ENCODE measurements around the gene CNTN3. TPM values are rescaled to one million over a fixed set of nuclear protein-coding genes. Genes with fewer than 3 reads are reported as not detected.

The CNTN3 gene
- total and polyA plus RNA-seq, 2 of the 13 experiments (the other 11 are each of a cell fraction or from before 2014, with no cell fraction given): not detected

DNA sequence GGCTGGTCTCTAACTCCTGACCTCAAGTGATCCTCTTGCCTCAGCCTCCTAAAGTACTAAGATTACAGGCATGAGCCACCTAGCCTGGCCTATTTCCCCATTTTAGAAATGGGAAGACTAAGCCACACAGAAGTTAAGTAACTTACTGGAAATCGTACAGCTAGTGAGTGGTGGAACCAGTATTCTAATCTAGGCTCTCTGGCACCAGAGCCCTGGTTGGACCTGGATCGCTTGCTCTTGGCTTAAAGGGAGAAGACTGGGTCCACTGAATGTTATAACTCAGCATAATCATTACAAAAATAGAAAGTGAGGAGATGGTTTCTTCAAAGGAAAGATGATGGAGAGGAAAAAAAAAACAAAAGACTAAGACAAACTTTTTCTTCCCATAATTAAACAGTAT is 37.4 kb upstream of the CNTN3 start:
- POLR2A ChIA-PET: no interaction called here
- H3K79me2 ChIP-seq (ENCODE audit: insufficient read depth, low read length): no peaks in the 10 kb centered on the region
- H4K20me1 ChIP-seq (ENCODE audit: insufficient read depth, low read length): no peaks in the 10 kb centered on the region
- H3K4me2 ChIP-seq (ENCODE audit: low read depth, low read length): no peak overlapping the region
- FAIRE-seq: no peak
- no peak overlapping the region for H3K4me3 ChIP-seq (replicated peaks in 1 of 3; ENCODE audit: insufficient read depth in 1 of 3, low read depth in 2 of 3, low read length in 3 of 3)
- no peaks in the 10 kb centered on the region for H3K9me3 ChIP-seq (ENCODE audit: low read length)
- no peak for DNase-seq (ENCODE audit: low spot score)
- H3K27me3 ChIP-seq (ENCODE audit: control insufficient read depth in 1 of 2, insufficient read depth in 2 of 2, low read length in 2 of 2): no peaks in the 10 kb centered on the region
- TF ChIP-seq, protein P1, sequence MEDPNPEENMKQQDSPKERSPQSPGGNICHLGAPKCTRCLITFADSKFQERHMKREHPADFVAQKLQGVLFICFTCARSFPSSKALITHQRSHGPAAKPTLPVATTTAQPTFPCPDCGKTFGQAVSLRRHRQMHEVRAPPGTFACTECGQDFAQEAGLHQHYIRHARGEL (CRISPR knock-in tag; IDR thresholded peaks at IDR 0.05): no peak
- TF ChIP-seq, protein P2, sequence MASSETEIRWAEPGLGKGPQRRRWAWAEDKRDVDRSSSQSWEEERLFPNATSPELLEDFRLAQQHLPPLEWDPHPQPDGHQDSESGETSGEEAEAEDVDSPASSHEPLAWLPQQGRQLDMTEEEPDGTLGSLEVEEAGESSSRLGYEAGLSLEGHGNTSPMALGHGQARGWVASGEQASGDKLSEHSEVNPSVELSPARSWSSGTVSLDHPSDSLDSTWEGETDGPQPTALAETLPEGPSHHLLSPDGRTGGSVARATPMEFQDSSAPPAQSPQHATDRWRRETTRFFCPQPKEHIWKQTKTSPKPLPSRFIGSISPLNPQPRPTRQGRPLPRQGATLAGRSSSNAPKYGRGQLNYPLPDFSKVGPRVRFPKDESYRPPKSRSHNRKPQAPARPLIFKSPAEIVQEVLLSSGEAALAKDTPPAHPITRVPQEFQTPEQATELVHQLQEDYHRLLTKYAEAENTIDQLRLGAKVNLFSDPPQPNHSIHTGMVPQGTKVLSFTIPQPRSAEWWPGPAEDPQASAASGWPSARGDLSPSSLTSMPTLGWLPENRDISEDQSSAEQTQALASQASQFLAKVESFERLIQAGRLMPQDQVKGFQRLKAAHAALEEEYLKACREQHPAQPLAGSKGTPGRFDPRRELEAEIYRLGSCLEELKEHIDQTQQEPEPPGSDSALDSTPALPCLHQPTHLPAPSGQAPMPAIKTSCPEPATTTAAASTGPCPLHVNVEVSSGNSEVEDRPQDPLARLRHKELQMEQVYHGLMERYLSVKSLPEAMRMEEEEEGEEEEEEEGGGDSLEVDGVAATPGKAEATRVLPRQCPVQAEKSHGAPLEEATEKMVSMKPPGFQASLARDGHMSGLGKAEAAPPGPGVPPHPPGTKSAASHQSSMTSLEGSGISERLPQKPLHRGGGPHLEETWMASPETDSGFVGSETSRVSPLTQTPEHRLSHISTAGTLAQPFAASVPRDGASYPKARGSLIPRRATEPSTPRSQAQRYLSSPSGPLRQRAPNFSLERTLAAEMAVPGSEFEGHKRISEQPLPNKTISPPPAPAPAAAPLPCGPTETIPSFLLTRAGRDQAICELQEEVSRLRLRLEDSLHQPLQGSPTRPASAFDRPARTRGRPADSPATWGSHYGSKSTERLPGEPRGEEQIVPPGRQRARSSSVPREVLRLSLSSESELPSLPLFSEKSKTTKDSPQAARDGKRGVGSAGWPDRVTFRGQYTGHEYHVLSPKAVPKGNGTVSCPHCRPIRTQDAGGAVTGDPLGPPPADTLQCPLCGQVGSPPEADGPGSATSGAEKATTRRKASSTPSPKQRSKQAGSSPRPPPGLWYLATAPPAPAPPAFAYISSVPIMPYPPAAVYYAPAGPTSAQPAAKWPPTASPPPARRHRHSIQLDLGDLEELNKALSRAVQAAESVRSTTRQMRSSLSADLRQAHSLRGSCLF (CRISPR knock-in tag; IDR thresholded peaks at IDR 0.05; ENCODE audit: borderline replicate concordance): no peak
- TF ChIP-seq MTA1 (CRISPR knock-in tag; IDR thresholded peaks at IDR 0.05; ENCODE audit: borderline replicate concordance) (no peak), ARNT2 (CRISPR knock-in tag; IDR thresholded peaks at IDR 0.05; ENCODE audit: low read depth) (no peak), POGZ (CRISPR knock-in tag; IDR thresholded peaks at IDR 0.05) (no peak), ZFY (CRISPR knock-in tag; IDR thresholded peaks at IDR 0.05) (no peak)
- no peak overlapping the region for H3K9ac ChIP-seq (ENCODE audit: insufficient read depth, low read depth, low read length)
- H2AFZ ChIP-seq (ENCODE audit: low read length): no peak overlapping the region
- no peaks in the 10 kb centered on the region for H3K4me1 ChIP-seq (ENCODE audit: insufficient read depth, low read length)
- BruUV-seq (replicated peaks): no TSS peak
- 0% methylated on average over 2 of the region's 2 CpGs for WGBS (ENCODE audit: low lambda C conversion rate)
- in situ Hi-C loops (cut with HindIII; ENCODE audit: extremely low pct_ligation_motif_present, low pct_unique_long_range_greater_than_20kb): no loop called here
- no peaks in the 10 kb centered on the region for H3K36me3 ChIP-seq (replicated peaks in 1 of 2; ENCODE audit: control insufficient read depth in 1 of 2, insufficient read depth in 2 of 2, low read length in 2 of 2)
- no peak overlapping the region for H3K27ac ChIP-seq (ENCODE audit: extremely low read length, insufficient read depth, low read length)
- no peak for ATAC-seq
- CTCF ChIA-PET (ENCODE audit: low intra/inter-chr PET ratio, low total read pairs): no interaction called here
- intact Hi-C loops (cut with micrococcal nuclease; ENCODE audit: unreplicated experiment): no loop called here

All from HepG2 (cell line).